Cardiac muscle cell (in vitro differentiated cells and primary cell): ENCODE measurements around the gene PSMD11. TPM values are rescaled to one million over a fixed set of nuclear protein-coding genes. Genes with fewer than 3 reads are reported as not detected.
A peak's percentile ranks its signal among the peaks of the same experiment; 100 is the strongest.

ENCODE experiments used
- DNase-seq, 2 donors: peaks; one replicate each; pipeline versions ENCODE4 v3.0.0 to v3.0.0-alpha.2; 2010 to 2017; ENCODE audit warnings: low read depth in 1 of 2, low spot score in 1 of 2
- H3K27ac ChIP-seq: fragments of 200-600 bp; sonication (generic); 2 replicates; pipeline ENCODE4 v1.5.1; 2016
- H3K27me3 ChIP-seq: fragments of 200-600 bp; sonication (generic); 2 replicates; pipeline ENCODE4 v1.6.0; 2016; ENCODE audit warnings: control low read depth
- H3K36me3 ChIP-seq: fragments of 200-600 bp; sonication (generic); 2 replicates; pipeline ENCODE4 v1.5.1; 2016; ENCODE audit warnings: control low read depth
- H3K4me1 ChIP-seq: fragments of 200-600 bp; sonication (generic); 2 replicates; pipeline ENCODE4 v1.8.1; 2017; ENCODE audit warnings: low read depth, mild to moderate bottlenecking, mixed run types
- H3K4me3 ChIP-seq: fragments of 200-600 bp; sonication (generic); 2 replicates; pipeline ENCODE4 v1.5.1; 2016; ENCODE audit warnings: mild to moderate bottlenecking
- H3K9me3 ChIP-seq: fragments of 200-600 bp; sonication (generic); 2 replicates; pipeline ENCODE4 v1.5.1; 2017; ENCODE audit warnings: low read depth, mild to moderate bottlenecking, control low read depth
- CTCF ChIP-seq: IDR thresholded peaks from 2 replicates; pipeline ENCODE4 v1.5.1; 2012; ENCODE audit warnings: low read depth, mild to moderate bottlenecking, low read length
- polyA plus RNA-seq: library from polyadenylated mRNA; unstranded; fragments of >200 nt; fragmentation: Nextera tagmentation; extraction: Ambion mirVana; gene quantifications from 2 replicates; pipeline ENCODE4 v1.2.1, GENCODE V29; 2016
- total RNA-seq: library from RNA; depleted of rRNA; stranded (reverse); fragments of >200 nt; gene quantifications from 2 replicates; pipeline ENCODE4 v1.2.3, GENCODE V29; 2016

PSMD11 gene
- total and polyA plus RNA-seq, 2 experiments from 2014 or later: 28.7 to 143 TPM

GRCh38 chr17:32440722-32441121 is 3.6 kb upstream of the PSMD11 start:
- no peaks in the 10 kb centered on the region for H3K9me3 ChIP-seq
- peaks cover 7% of the 10 kb centered on the region for H3K4me1 ChIP-seq
- H3K4me3 ChIP-seq: no peak overlapping the region
- TF ChIP-seq CTCF: no peak
- peak in 1 of 2 donors; percentile 11 for DNase-seq
- H3K27ac ChIP-seq: no peak overlapping the region
- H3K27me3 ChIP-seq: no peaks in the 10 kb centered on the region
- no peaks in the 10 kb centered on the region for H3K36me3 ChIP-seq

GRCh38 chr17:32441886-32442285 is 2.4 kb upstream of the PSMD11 start:
- TF ChIP-seq CTCF: no peak
- no peaks in the 10 kb centered on the region for H3K9me3 ChIP-seq
- no peak overlapping the region for H3K4me3 ChIP-seq
- no peak for DNase-seq
- no peak overlapping the region for H3K27ac ChIP-seq
- H3K4me1 ChIP-seq: peaks cover 14% of the 10 kb centered on the region
- no peaks in the 10 kb centered on the region for H3K36me3 ChIP-seq
- H3K27me3 ChIP-seq: no peaks in the 10 kb centered on the region

GRCh38 chr17:32443827-32444300 is 446 bp upstream of the PSMD11 start:
- H3K27ac ChIP-seq: no peak overlapping the region
- no peak for TF ChIP-seq CTCF

GRCh38 chr17:32445074-32445415 is 735 bp downstream of the PSMD11 start:
- peak overlapping the region; percentile 96 for H3K27ac ChIP-seq
- peaks cover 14% of the 10 kb centered on the region for H3K4me1 ChIP-seq
- H3K27me3 ChIP-seq: no peaks in the 10 kb centered on the region
- H3K4me3 ChIP-seq: peak overlapping the region; percentile 96
- no peak for TF ChIP-seq CTCF
- no peaks in the 10 kb centered on the region for H3K9me3 ChIP-seq
- peak; percentile 50 to 65 for DNase-seq
- peaks cover 26% of the 10 kb centered on the region for H3K36me3 ChIP-seq

More at GRCh38 chr17:32443827-32444300, 446 bp upstream of the PSMD11 start:
- no peak for DNase-seq
- no peaks in the 10 kb centered on the region for H3K9me3 ChIP-seq
- H3K4me3 ChIP-seq: peak overlapping the region; percentile 96
- H3K36me3 ChIP-seq: peaks cover 16% of the 10 kb centered on the region
- H3K4me1 ChIP-seq: peaks cover 14% of the 10 kb centered on the region
- H3K27me3 ChIP-seq: no peaks in the 10 kb centered on the region

GRCh38 chr17:32445497-32445896 is 1.2 kb downstream of the PSMD11 start:
- DNase-seq: no peak
- H3K9me3 ChIP-seq: no peaks in the 10 kb centered on the region
- H3K4me3 ChIP-seq: peak overlapping the region; percentile 96
- peaks cover 14% of the 10 kb centered on the region for H3K4me1 ChIP-seq
- H3K27ac ChIP-seq: peak overlapping the region; percentile 96
- no peaks in the 10 kb centered on the region for H3K27me3 ChIP-seq
- peaks cover 29% of the 10 kb centered on the region for H3K36me3 ChIP-seq
- no peak for TF ChIP-seq CTCF

- Histone ChIP-seq H3K27me3 (no peaks in the 10 kb centered on the region), H3K4me3 (peak overlapping the region; percentile 96), H3K27ac (no peak overlapping the region), H3K9me3 (no peaks in the 10 kb centered on the region), H3K36me3 (peaks cover 29% of the 10 kb centered on the region), H3K4me1 (peaks cover 11% of the 10 kb centered on the region)
- DNase-seq: peak in 1 of 2 donors; percentile 42
- TF ChIP-seq CTCF: no peak
These were observed 1.7 kb downstream of the PSMD11 start for GRCh38 chr17:32445971-32446370.
